ENCODE data around the gene FAM168A. TPM values are rescaled to one million over a fixed set of nuclear protein-coding genes. Genes with fewer than 3 reads are reported as not detected.
A peak's percentile ranks its signal among the peaks of the same experiment; 100 is the strongest.

FAM168A gene
- total and polyA plus RNA-seq, 2 experiments from 2014 or later: 6.3 to 24.5 TPM

DNA sequence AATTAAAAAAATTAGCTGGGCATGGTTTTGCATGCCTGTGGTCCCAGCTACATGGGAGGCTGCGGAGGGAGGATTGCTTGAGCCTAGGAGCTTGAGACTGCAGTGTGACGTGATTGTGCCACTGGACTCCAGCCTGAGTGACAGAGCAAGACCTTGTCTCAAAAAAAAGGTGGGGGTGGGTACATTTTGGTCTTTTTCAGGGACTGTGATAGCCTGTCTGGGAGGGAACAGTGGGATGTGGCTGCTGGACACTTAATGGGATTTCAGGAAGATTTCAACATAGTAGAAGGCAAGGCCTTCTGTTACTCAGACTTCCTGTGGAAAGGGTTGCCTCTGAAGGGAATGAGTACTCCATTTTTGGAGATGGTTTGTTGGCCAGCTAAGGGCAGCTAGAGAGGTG is 181.1 kb downstream of the FAM168A start:
- H3K9me3 ChIP-seq (ENCODE audit: low read depth): no peaks in the 10 kb centered on the region
- H2AFZ ChIP-seq: no peak overlapping the region
- no peaks in the 10 kb centered on the region for H3K36me3 ChIP-seq (replicated peaks; ENCODE audit: insufficient read depth, low read depth)
- H4K20me1 ChIP-seq (ENCODE audit: insufficient read depth, poor library complexity, severe bottlenecking): no peaks in the 10 kb centered on the region
- H3K27ac ChIP-seq: no peak overlapping the region
- no peaks in the 10 kb centered on the region for H3K79me2 ChIP-seq
- TF ChIP-seq EZH2 (IDR thresholded peaks at IDR 0.05; ENCODE audit: borderline replicate concordance): no peak
- TF ChIP-seq, protein P1, sequence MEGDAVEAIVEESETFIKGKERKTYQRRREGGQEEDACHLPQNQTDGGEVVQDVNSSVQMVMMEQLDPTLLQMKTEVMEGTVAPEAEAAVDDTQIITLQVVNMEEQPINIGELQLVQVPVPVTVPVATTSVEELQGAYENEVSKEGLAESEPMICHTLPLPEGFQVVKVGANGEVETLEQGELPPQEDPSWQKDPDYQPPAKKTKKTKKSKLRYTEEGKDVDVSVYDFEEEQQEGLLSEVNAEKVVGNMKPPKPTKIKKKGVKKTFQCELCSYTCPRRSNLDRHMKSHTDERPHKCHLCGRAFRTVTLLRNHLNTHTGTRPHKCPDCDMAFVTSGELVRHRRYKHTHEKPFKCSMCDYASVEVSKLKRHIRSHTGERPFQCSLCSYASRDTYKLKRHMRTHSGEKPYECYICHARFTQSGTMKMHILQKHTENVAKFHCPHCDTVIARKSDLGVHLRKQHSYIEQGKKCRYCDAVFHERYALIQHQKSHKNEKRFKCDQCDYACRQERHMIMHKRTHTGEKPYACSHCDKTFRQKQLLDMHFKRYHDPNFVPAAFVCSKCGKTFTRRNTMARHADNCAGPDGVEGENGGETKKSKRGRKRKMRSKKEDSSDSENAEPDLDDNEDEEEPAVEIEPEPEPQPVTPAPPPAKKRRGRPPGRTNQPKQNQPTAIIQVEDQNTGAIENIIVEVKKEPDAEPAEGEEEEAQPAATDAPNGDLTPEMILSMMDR (IDR thresholded peaks at IDR 0.05; ENCODE audit: poor library complexity): no peak
- TF ChIP-seq EZH2phosphoT487 (IDR thresholded peaks at IDR 0.05; ENCODE audit: low read depth, severe bottlenecking, unreplicated experiment): no peak
- no peak overlapping the region for H3K4me3 ChIP-seq
- H3K4me1 ChIP-seq (ENCODE audit: insufficient read depth): peaks cover 14% of the 10 kb centered on the region
- no peak overlapping the region for H3K4me2 ChIP-seq
- no peaks in the 10 kb centered on the region for H3K27me3 ChIP-seq
- H3K9me2 ChIP-seq (replicated peaks; ENCODE audit: insufficient read depth): no peaks in the 10 kb centered on the region
- WGBS (ENCODE audit: low lambda C conversion rate, missing lambda C conversion rate): 98% methylated on average over 2 of the region's 2 CpGs
- DNase-seq (ENCODE audit: low spot score): no peak

GRCh38 chr11:73415854-73416615 is 181.9 kb downstream of the FAM168A start:
- H4K20me1 ChIP-seq (ENCODE audit: insufficient read depth, poor library complexity, severe bottlenecking): no peaks in the 10 kb centered on the region
- no peaks in the 10 kb centered on the region for H3K9me2 ChIP-seq (replicated peaks; ENCODE audit: insufficient read depth)
- no peak overlapping the region for H3K4me3 ChIP-seq
- H3K27me3 ChIP-seq: no peaks in the 10 kb centered on the region
- H2AFZ ChIP-seq: no peak overlapping the region
- H3K4me1 ChIP-seq (ENCODE audit: insufficient read depth): peaks cover 14% of the 10 kb centered on the region
- H3K4me2 ChIP-seq: no peak overlapping the region
- no peaks in the 10 kb centered on the region for H3K9me3 ChIP-seq (ENCODE audit: low read depth)
- H3K79me2 ChIP-seq: no peaks in the 10 kb centered on the region
- DNase-seq (ENCODE audit: low spot score): no peak
- no peaks in the 10 kb centered on the region for H3K36me3 ChIP-seq (replicated peaks; ENCODE audit: insufficient read depth, low read depth)
- 68% methylated on average over 4 of the region's 4 CpGs for WGBS (ENCODE audit: low lambda C conversion rate, missing lambda C conversion rate)
- TF ChIP-seq EZH2phosphoT487 (IDR thresholded peaks at IDR 0.05; ENCODE audit: low read depth, severe bottlenecking, unreplicated experiment): no peak
- no peak for TF ChIP-seq EZH2 (IDR thresholded peaks at IDR 0.05; ENCODE audit: borderline replicate concordance)
- TF ChIP-seq, protein P1 (IDR thresholded peaks at IDR 0.05; ENCODE audit: poor library complexity): no peak
- H3K27ac ChIP-seq: peak overlapping the region; percentile 5

- Histone ChIP-seq H3K27me3 (no peaks in the 10 kb centered on the region), H4K20me1 (ENCODE audit: insufficient read depth, poor library complexity, severe bottlenecking) (no peaks in the 10 kb centered on the region), H3K27ac (peak overlapping the region; percentile 5), H3K9me3 (ENCODE audit: low read depth) (no peaks in the 10 kb centered on the region), H3K9me2 (replicated peaks; ENCODE audit: insufficient read depth) (no peaks in the 10 kb centered on the region), H2AFZ (no peak overlapping the region), H3K4me3 (no peak overlapping the region), H3K4me2 (no peak overlapping the region), H3K4me1 (ENCODE audit: insufficient read depth) (peaks cover 14% of the 10 kb centered on the region), H3K36me3 (replicated peaks; ENCODE audit: insufficient read depth, low read depth) (no peaks in the 10 kb centered on the region), H3K79me2 (no peaks in the 10 kb centered on the region)
- TF ChIP-seq, protein P1 (IDR thresholded peaks at IDR 0.05; ENCODE audit: poor library complexity): no peak
- TF ChIP-seq EZH2phosphoT487 (IDR thresholded peaks at IDR 0.05; ENCODE audit: low read depth, severe bottlenecking, unreplicated experiment): no peak
- no peak for TF ChIP-seq EZH2 (IDR thresholded peaks at IDR 0.05; ENCODE audit: borderline replicate concordance)
- WGBS (ENCODE audit: low lambda C conversion rate, missing lambda C conversion rate): 31% methylated on average over 1 of the region's 1 CpG
- DNase-seq (ENCODE audit: low spot score): no peak
Measured at GRCh38 chr11:73414977-73415651, 182.8 kb downstream of the FAM168A start.
